CD4-positive, alpha-beta T cell treated with Interleukin-17A for 1 hour (primary cell): Measurements from ENCODE around the gene C15orf62.

Source experiments
- DNase-seq: peaks from one replicate; pipeline ENCODE4 v3.0.0-alpha.2; 2020

Gene C15orf62, protein sequence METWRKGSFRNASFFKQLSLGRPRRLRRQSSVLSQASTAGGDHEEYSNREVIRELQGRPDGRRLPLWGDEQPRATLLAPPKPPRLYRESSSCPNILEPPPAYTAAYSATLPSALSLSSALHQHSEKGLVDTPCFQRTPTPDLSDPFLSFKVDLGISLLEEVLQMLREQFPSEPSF

DNA sequence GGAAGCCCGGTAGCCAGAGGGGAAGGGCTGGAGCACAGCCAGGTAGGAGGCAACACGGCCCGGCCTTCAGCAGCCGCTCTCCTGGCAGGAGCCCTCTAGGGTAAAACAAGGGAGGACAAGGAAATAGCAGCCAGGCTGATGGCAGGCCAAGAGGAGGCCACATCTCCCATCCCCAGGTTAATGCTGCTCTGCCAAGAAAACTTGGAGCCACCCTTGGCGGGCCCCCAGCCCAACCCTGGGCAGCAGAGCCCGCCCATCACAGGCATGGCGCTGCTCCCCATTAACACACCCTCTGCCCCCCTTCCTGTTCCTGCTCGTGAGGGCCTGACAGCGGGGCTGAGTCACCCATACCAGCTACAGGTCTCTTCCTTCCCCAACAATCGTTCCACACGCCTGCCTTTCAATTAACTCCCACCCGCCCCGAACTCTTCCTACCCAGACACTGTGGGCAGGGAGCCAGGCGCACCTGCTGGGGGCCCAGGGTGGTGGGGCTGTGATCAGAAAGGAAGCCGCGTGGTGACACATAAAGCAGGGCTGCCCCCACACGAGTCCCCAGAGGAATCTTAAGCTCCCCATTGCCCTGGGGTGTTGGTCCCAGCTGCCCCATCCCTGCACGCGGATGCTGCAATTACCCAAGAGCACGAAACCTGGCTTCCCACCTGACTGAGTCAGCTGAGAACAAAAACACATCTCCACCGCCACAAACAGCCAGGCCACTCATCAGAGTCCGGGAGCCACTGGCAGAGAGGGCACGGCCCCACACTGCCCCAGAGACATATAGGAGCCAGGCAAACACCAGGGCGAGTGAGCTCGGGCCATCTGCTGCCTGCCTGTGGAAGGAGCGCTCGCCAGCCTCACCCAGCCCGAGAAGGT is at the start of gene C15orf62:
Gene C15orf62, plus strand, starts transcription at position 707 of the 873 bp plus-strand sequence. CDS start 516 bp downstream, outside the sequence.
- DNase-seq: peak; percentile 33

DNA sequence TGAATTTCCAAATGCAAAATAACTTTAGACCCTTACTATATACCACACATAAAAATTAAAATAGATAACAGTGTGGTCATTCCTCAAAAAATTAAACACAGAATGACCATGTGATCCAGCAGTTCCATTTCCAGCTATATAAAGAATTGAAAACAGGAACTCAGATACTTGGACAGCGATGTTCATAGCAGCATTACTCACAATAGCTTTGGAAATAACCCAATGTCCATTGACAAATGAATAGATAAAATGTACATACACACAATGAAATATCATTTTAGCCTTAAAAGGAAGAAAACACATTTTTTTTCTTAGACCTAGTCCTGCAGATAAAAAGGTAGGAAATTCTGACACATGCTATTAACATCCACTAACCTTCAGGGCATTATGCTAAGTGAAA is 48.1 kb upstream of the C15orf62 start:
- no peak for DNase-seq

DNA sequence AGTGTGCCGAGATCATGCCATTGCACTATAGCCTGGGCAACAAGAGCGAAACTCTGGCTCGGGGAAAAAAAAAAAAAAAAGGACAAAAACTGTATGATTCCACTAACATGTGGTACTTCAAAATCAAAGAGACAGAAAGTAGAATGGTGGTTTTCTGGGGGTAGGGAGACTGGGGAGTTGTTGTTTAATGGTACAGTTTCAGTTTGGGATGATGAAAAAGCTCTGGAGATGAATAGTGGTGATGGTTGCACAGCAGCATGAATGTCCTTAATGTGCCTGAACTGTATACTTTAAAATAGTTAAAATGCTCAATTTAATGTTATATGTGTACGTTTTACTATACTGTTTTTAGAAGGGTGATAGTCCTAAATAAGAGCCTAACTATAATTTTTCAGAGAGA is 47.4 kb upstream of the C15orf62 start:
- DNase-seq: no peak

GRCh38 chr15:40722934-40723333 is 46.8 kb upstream of the C15orf62 start:
- no peak for DNase-seq

GRCh38 chr15:40723919-40724318 is 45.9 kb upstream of the C15orf62 start:
- DNase-seq: no peak

- DNase-seq: no peak
These were observed 38.7 kb upstream of the C15orf62 start for GRCh38 chr15:40731034-40731433.

DNA sequence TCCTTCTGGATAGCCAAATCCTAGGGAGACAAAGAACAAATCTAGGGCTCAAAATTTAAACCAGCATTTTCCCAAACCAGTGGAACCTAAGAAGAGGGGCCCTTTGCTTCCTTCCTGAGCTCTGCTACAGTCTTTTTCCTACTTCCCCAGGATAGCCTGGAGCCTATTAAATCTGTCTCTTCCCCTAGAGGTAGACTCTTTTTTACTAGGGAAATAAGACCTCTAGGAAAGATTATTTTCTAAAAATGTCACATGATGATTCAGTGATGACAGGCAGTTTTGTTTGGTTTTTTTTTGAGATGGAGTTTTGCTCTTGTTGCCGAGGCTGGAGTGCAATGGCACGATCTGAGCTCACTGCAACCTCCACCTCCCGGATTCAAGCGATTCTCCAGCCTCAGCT is 33.2 kb upstream of the C15orf62 start:
- no peak for DNase-seq

DNA sequence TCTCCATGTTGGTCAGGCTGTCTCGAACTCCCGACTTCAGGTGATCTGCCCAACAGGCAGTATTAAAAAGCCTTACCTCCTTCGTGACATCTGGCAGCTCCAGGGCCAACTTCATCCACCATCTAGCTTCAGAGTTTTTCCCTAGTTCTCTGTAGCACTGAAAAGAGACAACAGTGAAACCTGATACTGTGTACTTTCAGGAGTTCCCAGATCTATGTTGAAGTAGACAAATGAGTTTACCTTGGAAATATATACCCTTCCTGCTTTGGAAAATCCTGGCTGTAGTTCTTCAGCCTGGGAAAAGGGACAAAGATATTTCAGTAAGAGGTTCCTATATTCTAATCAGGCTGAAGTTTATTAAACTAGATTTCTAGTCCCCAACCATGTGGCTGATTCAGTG is 32.7 kb upstream of the C15orf62 start:
- DNase-seq: no peak

- no peak for DNase-seq
These were observed 30.7 kb upstream of the C15orf62 start for GRCh38 chr15:40739047-40739446.

DNA sequence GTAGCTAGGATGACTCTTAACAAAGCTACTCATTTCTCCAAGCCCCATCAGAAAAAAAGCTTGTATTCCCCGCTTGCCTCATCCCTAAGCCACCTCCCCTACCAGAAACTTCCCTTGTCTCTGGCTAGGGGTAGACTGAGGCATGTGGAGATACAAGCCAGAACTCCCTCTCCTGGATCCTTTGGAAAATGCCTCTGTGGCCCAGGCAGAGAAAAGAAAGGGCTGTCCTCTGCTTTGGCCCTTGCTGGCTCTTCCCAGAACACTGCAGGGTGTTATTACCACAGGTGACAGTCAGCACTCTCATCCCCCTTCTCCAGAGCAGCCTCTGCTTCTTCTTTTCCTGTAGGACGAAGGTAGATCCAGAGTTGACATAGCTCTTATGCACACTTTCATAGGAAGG is 29.9 kb upstream of the C15orf62 start:
- no peak for DNase-seq

GRCh38 chr15:40743485-40743901 is 26.3 kb upstream of the C15orf62 start:
- DNase-seq: no peak

- DNase-seq: peak; percentile 85
These were observed 25.6 kb upstream of the C15orf62 start for GRCh38 chr15:40743921-40744814.

DNA sequence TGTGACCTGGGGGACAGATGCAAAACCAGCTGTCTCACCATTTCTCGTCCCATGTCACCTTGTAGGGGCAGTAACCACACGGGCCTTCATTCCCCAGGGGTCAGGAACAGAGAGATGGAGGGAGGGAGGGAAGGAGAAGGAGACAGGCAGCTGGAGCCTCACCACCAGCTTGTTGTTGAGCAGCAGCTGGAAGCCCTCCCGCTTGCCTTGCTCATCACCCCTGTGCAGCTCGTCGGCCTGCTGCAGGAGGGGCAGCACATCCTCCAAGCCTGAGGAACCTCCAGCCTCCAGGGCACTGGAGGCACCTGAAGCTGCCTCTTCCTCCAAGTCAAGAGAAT is 25.0 kb upstream of the C15orf62 start:
- no peak for DNase-seq

- no peak for DNase-seq
These were observed 22.8 kb upstream of the C15orf62 start for GRCh38 chr15:40746916-40747418.

DNA sequence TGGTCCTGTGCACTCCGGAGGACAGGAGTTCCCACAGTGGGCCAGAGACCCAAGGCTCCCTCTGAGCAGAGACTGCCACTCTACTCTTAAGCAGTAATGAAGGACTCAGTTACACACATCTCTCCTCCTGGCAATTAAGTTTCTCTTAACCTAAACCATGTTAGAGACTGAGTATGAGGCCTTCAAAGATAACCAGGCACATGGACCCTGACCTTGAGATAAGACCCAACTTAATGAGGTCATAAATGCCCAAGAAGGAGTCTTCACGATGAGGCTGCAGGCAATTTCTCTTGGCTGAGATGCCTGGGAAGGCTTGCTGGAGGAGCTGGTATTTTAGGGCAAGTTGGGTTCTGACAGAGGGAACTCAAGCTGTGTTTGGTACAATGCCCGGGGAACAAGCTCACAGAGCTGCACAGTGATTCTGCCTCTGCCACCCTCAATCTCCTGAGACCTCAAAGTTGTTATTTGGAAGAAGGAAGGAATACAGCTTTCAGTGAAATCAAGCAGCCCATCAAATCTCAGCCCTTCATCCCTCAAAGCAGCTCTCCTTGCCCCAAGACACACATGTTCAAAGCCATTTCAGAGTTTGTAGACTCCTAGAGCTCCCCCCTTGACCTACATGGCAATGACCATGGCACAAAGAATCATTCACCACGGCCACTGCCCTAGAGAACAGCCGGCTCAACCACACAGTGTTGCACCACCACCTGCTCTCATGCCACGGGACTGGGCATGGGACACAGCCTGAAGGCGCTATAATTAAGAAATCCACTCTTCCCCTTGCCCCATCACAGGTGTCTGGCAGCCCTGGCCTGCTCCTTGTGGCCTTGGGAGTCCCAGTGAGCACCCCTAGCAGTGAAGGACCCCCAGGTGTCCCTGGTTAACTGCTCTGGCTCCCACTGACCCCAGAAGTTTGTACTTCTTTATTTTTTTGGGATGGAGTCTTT is 21.8 kb upstream of the C15orf62 start:
- DNase-seq: no peak

GRCh38 chr15:40749151-40749630 is 20.6 kb upstream of the C15orf62 start:
- DNase-seq: no peak

DNA sequence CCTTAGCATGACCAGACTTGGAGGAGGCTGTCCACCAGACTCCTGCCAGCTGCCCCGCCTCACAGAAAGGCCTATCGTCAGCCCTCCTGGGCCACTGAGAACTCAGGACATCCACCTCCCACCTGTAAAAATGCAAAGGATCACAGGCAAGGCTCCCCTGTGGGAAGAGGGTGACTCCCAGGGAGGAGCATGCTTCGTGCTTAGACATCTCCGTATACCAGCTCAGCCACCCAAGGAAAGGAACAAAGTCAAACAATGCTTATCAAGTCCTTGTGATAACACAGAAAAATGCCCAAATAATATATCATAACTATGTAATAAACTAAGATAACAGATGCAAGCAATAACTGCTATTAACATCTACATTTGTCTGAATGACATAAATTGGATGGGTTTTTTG is 18.9 kb upstream of the C15orf62 start:
- DNase-seq: no peak

GRCh38 chr15:40751745-40752144 is 18.0 kb upstream of the C15orf62 start:
- DNase-seq: no peak

GRCh38 chr15:40754574-40754882 is 15.3 kb upstream of the C15orf62 start:
- peak; percentile 30 for DNase-seq

GRCh38 chr15:40754883-40755811 is 14.6 kb upstream of the C15orf62 start, which contains the start of gene RMDN3:
Gene RMDN3, minus strand, starts transcription at chr15:40755254. Its CDS starts 471 bp downstream, at chr15:40754783.
- peak; percentile 93 for DNase-seq

DNA sequence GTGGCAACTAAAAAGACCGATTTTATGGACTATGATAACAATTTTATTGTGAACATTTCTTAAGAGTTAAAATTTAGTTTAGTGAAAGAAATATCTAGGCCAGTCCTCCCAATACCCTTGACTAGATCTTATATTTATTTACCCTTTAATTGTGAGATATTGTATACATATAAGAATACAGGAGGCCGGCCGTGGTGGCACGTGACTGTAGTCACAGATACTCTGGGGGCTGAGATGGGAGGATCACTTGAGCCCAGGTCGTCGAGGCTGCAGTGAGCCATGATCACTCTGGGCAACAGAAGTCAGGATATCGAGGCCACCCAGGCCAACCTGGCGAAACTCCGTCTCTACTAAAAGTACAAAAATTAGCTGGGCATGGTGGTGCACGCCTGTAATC is 14.0 kb upstream of the C15orf62 start:
- no peak for DNase-seq
